Epithelial cell of esophagus (primary cell): ENCODE results near the gene ITGA5.

Experiments
- DNase-seq: peaks from one replicate; pipeline ENCODE4 v3.0.0; 2010; ENCODE audit warnings: low read depth
- H3K4me3 ChIP-seq: 2 replicates; pipeline ENCODE4 v1.5.1; 2011; ENCODE audit warnings: mild to moderate bottlenecking, low read length, control low read depth
- CTCF ChIP-seq: IDR thresholded peaks from 2 replicates; pipeline ENCODE4 v1.5.1; 2011; ENCODE audit warnings: low read depth, mild to moderate bottlenecking, low read length, control low read depth, inconsistent platforms; ENCODE audit not compliant: insufficient read depth; ENCODE audit errors: missing control alignments

ITGA5 gene

GRCh38 chr12:54401119-54401518, 17.9 kb downstream of the ITGA5 start:
- DNase-seq, result no peak
- no peak for TF ChIP-seq CTCF
- no peak overlapping the region for H3K4me3 ChIP-seq

- peak; percentile 83 for DNase-seq
- TF ChIP-seq CTCF, result peak; percentile 100
- no peak overlapping the region for H3K4me3 ChIP-seq
These were observed 19.9 kb downstream of the ITGA5 start for GRCh38 chr12:54398995-54399793.

GRCh38 chr12:54398218-54398617, 20.8 kb downstream of the ITGA5 start:
- TF ChIP-seq CTCF, result no peak
- no peak for DNase-seq
- H3K4me3 ChIP-seq, result no peak overlapping the region

- TF ChIP-seq CTCF, result no peak
- no peak overlapping the region for H3K4me3 ChIP-seq
- DNase-seq, result no peak
These were observed 21.9 kb downstream of the ITGA5 start for GRCh38 chr12:54397157-54397556.

- no peak for TF ChIP-seq CTCF
- DNase-seq, result no peak
- H3K4me3 ChIP-seq, result no peak overlapping the region
These were observed 23.5 kb downstream of the ITGA5 start for GRCh38 chr12:54395545-54395944.

GRCh38 chr12:54394986-54395385, 24.1 kb downstream of the ITGA5 start:
- no peak for TF ChIP-seq CTCF
- H3K4me3 ChIP-seq, result no peak overlapping the region
- DNase-seq, result no peak

- H3K4me3 ChIP-seq, result no peak overlapping the region
- DNase-seq, result peak; percentile 74
- peak; percentile 80 for TF ChIP-seq CTCF
These were observed 24.8 kb downstream of the ITGA5 start for GRCh38 chr12:54394281-54394719.
